HG03196 (cell line): ENCODE measurements around the gene ARPC5L.
"Not testable (repeated sequence)": the region's sequence is repeated elsewhere in the genome, so short reads cannot be mapped to it uniquely, and the experiment has no call there.

ENCODE experiments used
- ATAC-seq: cut with Tn5 transposase; IDR thresholded peaks from one replicate; pipeline ENCODE4 v1.9.1; 2021; ENCODE audit not compliant: unreplicated experiment

Gene ARPC5L

GRCh38 chr9:124887832-124888231 lies 25.9 kb downstream of the ARPC5L start:
- ATAC-seq, result no peak

GRCh38 chr9:124889006-124889405 lies 27.1 kb downstream of the ARPC5L start:
- ATAC-seq, result no peak

GRCh38 chr9:124890179-124890578 lies 28.2 kb downstream of the ARPC5L start:
- no peak for ATAC-seq

- no peak for ATAC-seq
Measured at GRCh38 chr9:124894035-124894740, 32.3 kb downstream of the ARPC5L start.

GRCh38 chr9:124894741-124895170 lies 32.8 kb downstream of the ARPC5L start:
- ATAC-seq, result no peak

GRCh38 chr9:124897570-124898460 lies 35.9 kb downstream of the ARPC5L start:
- no peak for ATAC-seq

- ATAC-seq, result no peak
Measured at GRCh38 chr9:124899845-124900244, 37.9 kb downstream of the ARPC5L start.

- ATAC-seq, result no peak
Measured at GRCh38 chr9:124906966-124907365, 45.0 kb downstream of the ARPC5L start.

GRCh38 chr9:124908098-124908497 lies 46.2 kb downstream of the ARPC5L start:
- ATAC-seq, result no peak

- no peak for ATAC-seq
Measured at GRCh38 chr9:124911766-124912165, 49.8 kb downstream of the ARPC5L start.

- no peak for ATAC-seq
Measured at GRCh38 chr9:124913378-124913777, 51.4 kb downstream of the ARPC5L start.

GRCh38 chr9:124914753-124915405 lies 52.9 kb downstream of the ARPC5L start:
- ATAC-seq, result no peak

- ATAC-seq, result not testable (repeated sequence)
Measured at GRCh38 chr9:124920394-124920793, 58.5 kb downstream of the ARPC5L start.
